HG02759 (cell line): Measurements from ENCODE around the gene ATG7.

ENCODE experiments used
- ATAC-seq: cut with Tn5 transposase; IDR thresholded peaks from one replicate; pipeline ENCODE4 v1.9.1; 2021; ENCODE audit warnings: mild to moderate bottlenecking, moderate library complexity; ENCODE audit not compliant: unreplicated experiment

The ATG7 gene

DNA sequence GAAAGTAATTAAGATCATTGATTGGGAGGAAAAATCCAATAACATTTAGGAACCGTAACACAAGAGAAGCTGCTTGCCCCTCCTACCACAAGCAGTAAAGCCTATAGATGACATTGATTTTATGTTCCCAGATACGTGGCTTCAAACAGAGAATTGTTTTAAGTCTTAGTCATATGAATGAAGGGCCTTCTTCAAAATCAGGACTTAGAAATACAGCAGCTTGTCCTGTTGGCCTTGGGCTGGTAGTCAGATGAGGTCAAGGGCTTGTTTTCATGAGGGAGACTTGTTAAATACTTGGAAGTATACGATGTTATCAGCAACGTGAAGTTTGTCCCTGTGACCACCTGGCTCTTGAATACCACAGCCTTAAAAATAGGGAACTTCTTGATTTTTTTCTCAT is 257.1 kb downstream of the ATG7 start:
- ATAC-seq, result no peak

DNA sequence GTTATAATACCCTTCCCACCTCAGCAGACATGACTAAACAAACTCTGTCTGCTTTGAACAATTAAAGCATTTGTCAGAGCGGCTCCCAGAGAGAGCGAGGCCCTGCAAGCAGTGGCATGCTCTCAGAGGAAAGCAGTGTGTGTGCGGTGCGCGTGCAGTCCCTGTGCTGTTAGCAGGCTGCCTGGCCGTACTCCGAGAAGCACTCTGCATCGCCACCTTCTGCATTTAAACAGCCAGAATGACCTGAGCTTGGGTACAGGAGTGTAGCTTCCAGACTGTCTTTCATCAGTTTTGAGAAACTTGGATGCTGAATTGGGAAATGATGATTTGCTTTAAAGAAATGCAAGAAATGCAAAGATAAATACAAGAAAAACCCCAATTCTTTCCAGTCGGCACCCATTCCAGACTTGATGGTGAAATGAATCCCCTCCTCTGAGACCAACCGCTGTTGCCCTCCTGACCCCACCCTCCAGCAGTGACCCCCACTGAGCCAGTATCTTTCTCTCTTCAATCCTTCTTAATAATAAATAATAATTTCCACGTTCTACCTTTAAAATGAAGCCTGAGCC is 258.0 kb downstream of the ATG7 start:
- ATAC-seq, result no peak

GRCh38 chr3:11532931-11533391 is 260.8 kb downstream of the ATG7 start:
- no peak for ATAC-seq

GRCh38 chr3:11534011-11534792 is 262.0 kb downstream of the ATG7 start:
- ATAC-seq, result no peak

- no peak for ATAC-seq
These were observed 262.6 kb downstream of the ATG7 start for GRCh38 chr3:11534793-11535101.

DNA sequence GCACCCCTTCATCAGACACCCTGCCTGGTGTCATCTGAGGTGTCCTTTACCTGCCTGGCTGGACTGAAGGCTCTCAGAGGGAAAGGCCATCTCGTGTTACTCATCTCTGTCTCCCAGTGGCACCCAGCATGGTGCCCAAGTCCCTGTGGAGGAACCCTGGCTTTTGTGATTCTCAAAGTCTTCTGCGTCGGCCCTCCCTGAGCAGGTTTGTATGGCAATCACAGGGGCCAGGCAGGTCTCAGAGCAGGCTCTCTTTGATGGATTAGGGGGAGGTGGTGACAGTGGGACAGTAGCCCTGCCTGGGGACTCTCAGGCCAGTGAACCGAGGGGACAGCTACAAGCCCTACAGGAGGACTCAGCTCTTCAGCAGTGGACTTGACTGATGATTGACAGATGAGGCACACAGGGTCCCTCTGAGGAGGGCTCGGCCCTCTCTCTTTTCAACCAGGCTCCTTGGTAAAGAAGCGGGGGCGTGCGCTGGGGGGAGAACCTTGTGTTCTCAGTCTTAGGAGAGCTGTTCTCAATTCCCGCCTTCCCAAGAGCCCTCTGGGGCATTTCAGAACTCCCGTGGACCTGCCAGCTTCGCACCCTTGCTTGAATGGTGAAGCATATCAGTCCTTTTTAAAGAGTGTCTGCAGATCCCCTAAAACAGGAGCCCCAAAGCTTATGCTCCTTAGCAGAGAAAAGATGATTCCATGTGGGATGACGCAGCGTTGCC is 263.2 kb downstream of the ATG7 start:
- no peak for ATAC-seq

DNA sequence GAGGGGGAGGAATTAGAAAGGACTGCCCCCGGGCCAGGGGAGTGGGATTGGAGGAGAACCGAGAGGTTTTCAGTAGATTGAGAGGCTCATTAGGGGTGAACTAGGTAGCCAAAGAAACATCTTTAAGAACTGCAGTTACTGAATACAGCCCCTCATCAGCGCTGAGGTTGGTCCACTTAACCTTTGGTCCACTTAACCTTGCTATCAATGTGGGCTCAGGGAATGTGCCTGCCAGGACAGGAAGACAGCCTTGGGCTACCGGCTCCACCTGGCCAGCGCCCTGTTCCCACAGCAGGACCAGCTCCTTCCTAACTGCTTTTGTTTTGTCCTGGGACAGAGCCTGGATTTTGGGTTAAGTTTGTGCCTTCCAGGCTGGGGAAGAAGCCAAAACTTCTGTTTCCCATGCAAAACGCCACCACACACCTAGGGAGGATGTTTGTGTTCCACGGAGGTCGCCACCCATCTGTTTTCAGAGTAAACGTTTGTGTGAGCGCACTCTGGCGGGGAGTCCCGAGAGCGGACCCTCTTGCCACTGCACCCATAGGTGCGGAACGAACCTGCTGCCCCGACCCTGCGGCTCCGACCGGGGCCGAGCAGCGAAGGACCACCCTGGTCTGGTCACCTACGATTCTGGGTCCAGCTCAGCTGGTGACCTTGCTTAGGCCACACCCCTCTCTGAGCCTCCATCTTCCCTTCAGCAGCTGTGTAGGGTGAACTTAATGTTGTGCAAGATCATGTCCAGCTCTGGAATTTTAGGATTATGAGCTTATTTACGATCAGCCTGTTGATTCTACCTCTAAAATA is 264.1 kb downstream of the ATG7 start:
- no peak for ATAC-seq

GRCh38 chr3:11536936-11537612 is 264.9 kb downstream of the ATG7 start:
- no peak for ATAC-seq

- no peak for ATAC-seq
These were observed 266.4 kb downstream of the ATG7 start for GRCh38 chr3:11538581-11538980.

DNA sequence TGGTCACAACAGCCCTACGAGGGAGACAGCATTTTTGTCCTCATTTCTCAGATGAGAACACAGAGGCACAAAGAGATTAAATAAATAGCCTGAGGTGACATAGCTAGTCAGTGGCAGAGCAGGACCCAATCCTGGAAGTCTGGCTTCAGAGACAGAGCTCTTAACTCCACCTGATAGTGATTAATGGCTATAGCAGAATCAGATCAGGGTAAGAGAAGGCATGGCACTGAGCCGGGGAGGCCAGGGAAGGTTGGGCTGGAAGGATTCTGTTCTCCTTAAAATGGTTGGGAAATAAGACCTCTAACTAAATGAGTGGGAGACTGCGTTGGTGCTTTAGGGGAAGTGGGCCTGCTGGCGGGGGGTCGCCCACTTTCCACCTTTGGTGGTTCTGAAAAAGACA is 267.0 kb downstream of the ATG7 start:
- no peak for ATAC-seq

DNA sequence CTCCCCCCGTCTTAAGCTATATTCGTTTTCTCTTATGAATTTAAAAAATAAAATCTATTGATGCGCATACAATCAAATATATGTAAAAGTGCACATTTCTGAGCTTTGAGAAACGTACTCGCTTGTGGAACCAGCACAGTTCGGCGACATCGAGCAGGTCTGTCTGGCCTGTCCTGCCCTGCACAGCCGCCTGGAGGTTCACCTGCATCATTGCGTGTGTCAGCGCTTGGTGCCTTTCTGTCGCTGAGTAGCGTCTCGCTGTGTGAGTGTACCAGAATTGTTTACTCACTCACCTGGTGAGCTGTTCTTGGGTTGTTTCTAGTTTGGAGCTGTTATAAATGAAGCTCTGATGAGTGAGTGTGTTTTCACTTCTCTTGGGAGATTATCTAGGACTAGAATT is 267.5 kb downstream of the ATG7 start:
- no peak for ATAC-seq

DNA sequence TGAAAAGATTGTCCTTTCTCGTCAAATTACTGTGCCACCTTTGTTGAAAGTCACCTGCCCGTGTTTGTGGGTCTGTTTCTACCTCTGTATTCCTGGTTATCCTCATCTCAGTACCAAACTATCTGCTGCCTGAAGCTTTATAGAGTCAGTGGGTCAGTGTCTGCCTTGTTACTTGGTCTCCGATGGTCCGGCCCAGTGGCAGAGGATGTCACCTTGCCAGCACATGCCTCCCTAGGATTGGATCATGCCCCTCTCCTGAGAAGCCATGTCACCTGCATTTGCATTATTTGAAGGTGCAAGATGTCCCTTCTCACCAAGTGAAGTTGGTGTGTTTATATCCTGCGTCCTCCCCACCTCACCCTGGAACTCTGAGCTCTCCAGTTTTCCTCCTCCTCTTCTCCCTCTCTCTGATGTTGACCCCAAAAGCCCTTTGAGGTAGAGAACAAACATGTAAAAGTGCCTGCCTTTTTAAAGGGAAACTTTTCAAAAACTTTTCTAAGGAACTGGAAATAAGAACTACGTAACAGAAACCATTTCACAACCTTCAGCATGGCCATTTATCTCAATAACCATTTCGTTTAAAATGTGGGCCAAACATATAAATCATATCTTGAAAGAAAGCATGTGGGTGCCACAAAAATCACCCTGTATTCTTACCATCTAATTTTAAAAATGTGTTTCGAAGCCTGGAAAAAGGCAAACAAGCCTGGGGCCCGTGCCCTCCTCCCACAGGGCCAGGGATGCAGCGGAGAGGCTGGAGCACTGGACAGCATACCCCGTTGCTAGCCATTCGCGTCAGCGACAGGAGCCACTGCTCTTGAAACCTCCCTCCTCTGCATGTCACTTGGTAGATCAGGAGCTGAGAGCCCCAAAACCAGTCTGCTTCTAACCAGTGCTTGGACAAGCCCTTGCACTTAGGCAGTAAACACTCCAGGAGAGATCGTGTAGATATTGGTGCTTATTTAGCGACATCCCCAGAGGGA is 269.4 kb downstream of the ATG7 start:
- ATAC-seq, result no peak

DNA sequence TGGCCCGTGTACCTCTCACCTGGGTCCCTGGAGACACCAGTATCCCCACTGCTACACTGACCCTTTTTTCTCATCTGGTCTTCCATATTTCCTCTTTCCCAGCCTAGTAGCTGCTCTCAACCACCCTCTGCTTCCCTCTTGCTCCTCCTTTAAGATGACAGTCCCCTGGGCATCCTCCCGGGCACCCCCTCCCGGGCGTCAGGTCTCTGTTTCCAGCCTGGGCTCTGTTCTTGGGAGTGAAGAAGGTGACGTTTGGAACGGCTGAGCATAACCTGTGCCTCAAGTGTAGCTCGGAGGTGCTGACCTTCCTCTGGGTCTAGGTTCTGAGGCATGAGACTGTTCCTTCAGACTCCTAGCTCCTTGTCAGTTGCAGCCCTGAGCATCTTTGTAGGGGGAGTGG is 270.4 kb downstream of the ATG7 start:
- ATAC-seq, result no peak

DNA sequence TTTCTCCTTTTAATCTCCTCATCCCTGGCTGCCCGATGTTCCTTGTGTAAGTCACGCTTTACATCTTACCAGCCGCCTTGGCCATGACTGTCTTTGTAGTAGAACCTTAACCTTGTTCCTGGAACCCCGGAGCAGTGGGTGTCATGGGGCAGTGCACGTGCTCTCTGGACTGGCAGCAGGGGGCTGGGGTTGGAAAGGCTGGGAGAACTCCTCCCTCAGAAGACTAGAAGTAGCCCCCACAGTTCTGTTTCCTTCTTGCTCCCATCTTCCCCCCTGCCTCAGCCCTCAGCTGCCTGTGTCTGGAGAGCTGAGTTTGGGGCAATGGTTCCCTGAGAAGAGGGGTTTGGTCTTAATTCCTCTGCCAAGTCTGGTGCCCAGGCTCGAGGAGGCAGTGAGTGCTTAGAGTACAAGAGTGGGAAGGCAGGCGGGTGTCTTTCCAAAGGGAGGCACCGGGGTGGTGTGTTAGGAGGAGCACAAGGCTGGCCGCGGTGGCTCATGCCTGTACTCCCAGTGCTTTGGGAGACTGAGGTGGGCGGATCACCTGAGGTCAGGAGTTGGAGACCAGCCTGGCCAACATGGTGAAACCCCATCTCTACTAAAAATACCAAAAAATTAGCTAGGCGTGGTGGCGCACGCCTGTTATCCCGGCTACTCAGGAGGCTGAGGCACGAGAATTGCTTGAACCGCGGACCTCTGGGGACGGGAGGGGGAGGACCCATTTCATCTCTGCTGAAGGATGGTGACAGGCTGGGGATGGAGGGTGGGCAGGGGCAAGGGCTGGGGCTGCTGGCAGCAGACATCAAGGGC is 271.1 kb downstream of the ATG7 start:
- no peak for ATAC-seq

DNA sequence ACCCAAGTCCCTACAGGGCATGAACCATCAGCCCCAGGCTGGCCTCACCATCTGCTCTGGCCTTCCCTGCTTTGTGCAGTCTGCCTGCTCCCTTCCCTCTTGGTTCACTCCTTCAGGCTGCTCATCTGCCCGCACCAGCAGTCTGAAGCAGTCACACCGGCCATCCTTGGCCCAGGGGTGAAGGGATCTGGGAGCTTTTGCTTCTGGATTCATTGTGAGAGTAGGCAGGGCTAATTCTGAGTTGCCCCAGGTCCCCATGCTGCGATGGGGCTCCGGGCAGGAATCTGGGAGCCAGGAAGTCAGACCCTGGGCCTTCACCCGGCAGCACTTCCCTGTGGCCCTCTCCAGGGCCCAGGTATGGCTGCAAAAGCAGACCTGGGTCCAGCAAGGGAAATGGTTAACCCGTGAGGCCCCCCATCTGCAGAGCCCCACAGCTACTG is 271.8 kb downstream of the ATG7 start:
- no peak for ATAC-seq

- ATAC-seq, result no peak
These were observed 272.4 kb downstream of the ATG7 start for GRCh38 chr3:11544412-11545181.

DNA sequence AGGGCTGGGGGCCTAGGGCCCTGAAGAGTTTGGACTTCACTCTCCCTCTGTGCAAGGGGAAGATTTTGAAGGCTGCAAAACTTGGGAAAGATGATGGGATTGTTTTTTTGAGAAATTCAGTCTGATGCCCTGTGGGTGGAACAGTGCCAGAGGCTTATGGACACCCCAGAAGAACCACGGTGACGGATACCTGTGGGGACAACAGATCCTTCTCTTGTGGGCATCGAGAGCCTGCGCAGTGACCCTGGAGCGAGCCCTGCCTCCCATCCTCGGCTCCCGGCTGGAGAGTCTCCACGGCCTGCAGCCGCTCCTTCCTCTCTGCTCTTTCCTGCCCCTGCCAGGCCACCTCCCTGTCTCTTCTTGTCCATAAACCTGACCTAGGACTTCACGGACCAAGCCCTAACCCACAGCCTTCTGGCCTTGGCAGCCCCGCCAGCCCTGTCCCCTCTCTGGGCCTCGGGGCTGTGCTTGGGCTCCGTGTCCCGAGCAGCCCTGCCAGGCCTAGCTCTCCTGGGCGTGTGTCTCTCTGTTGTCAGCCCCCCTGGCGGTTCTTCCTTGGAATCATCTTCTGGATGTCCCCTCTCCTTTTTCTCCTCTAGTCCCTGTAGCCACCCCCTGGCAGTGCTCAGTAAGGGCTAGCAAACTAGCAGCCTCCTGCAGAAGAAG is 273.1 kb downstream of the ATG7 start:
- ATAC-seq, result no peak
